Stimulated activated CD4-positive, alpha-beta T cell treated with anti-CD3 and anti-CD28 coated beads, Interleukin-4, amount 100 ng/mL, for 4 hours (primary cell): ENCODE measurements around the gene KLHDC7B.

Experiments
- DNase-seq, 2 experiments: peaks; one replicate each; pipeline ENCODE4 v3.0.0-alpha.2; 2020

Gene KLHDC7B

GRCh38 chr22:50599816-50600455 is 54.2 kb downstream of the KLHDC7B start:
- peak in 1 of 2 experiments; percentile 60 for DNase-seq

GRCh38 chr22:50600538-50600937 is 54.8 kb downstream of the KLHDC7B start, which contains the start of gene MAPK8IP2:
TSS of gene MAPK8IP2 (plus strand) at chr22:50600793. CDS start at chr22:50600819, 26 bp downstream.
- no peak for DNase-seq
